ENCODE data around the gene LRFN3. TPM values are rescaled to one million over a fixed set of nuclear protein-coding genes. Genes with fewer than 3 reads are reported as not detected.

Gene LRFN3
- 3.2 and 5.9 TPM in 2 replicates for total RNA-seq

GRCh38 chr19:35935911-35936737 lies at the start of gene LRFN3:
LRFN3 (plus strand) TSS chr19:35936374; CDS start chr19:35939426, 3,052 bp downstream.

GRCh38 chr19:35901854-35902661 lies 34.1 kb upstream of the LRFN3 start, which contains the start of gene HCST:
HCST (plus strand) TSS chr19:35902529; CDS start chr19:35902594, 65 bp downstream.

GRCh38 chr19:35908010-35908441 lies 28.1 kb upstream of the LRFN3 start, which contains the start of gene TYROBP:
TYROBP (minus strand) TSS chr19:35908295; CDS start chr19:35908228, 67 bp downstream.

Small RNA genes lying within 50 kb of the gene (small RNA-seq; reads per million reads assigned to genes)
- not detected for gene AF038458.1

Other genes with a start within 250 kb of the LRFN3 start
- gene ZBTB32, start 231.8 kb upstream of the LRFN3 start, total RNA-seq: not detected in 2 replicates
- 5.7 and 6.0 TPM in 2 replicates for gene KMT2B, start 218.4 kb upstream of the LRFN3 start, total RNA-seq
- gene IGFLR1, start 193.9 kb upstream of the LRFN3 start, total RNA-seq: 1.2 TPM in 2 replicates
- 4.8 and 9.5 TPM in 2 replicates for gene U2AF1L4, start 191.0 kb upstream of the LRFN3 start, total RNA-seq
- 12.5 and 13.3 TPM in 2 replicates for gene PSENEN, start 190.7 kb upstream of the LRFN3 start, total RNA-seq
- gene LIN37, start 187.8 kb upstream of the LRFN3 start, total RNA-seq: 10.1 and 12.2 TPM in 2 replicates
- gene HSPB6, start 179.3 kb upstream of the LRFN3 start, total RNA-seq: 34.6 and 52.4 TPM in 2 replicates
- gene PROSER3, start 178.2 kb upstream of the LRFN3 start, total RNA-seq: 7.6 and 9.3 TPM in 2 replicates
- 1.3 and 2.4 TPM in 2 replicates for gene ARHGAP33, start 160.8 kb upstream of the LRFN3 start, total RNA-seq
- not detected in 2 replicates for gene PRODH2, start 123.5 kb upstream of the LRFN3 start, total RNA-seq
- not detected in 2 replicates for gene NPHS1, start 83.9 kb upstream of the LRFN3 start, total RNA-seq
- under 0.01 TPM in 2 replicates for gene KIRREL2, start 79.5 kb upstream of the LRFN3 start, total RNA-seq
- 4.1 and 6.5 TPM in 2 replicates for gene APLP1, start 67.8 kb upstream of the LRFN3 start, total RNA-seq
- gene NFKBID, start 35.8 kb upstream of the LRFN3 start, total RNA-seq: 6.3 TPM in 2 replicates
- gene HCST, start 33.8 kb upstream of the LRFN3 start, total RNA-seq: 0.91 and 1.4 TPM in 2 replicates
- gene TYROBP, start 28.1 kb upstream of the LRFN3 start, total RNA-seq: not detected in 2 replicates
- 16.9 and 17.0 TPM in 2 replicates for gene SDHAF1, start 58.8 kb downstream of the LRFN3 start, total RNA-seq
- 0.13 TPM in 1 of 2 replicates, not detected in the other for gene SYNE4, start 72.4 kb downstream of the LRFN3 start, total RNA-seq
- gene ALKBH6, start 77.8 kb downstream of the LRFN3 start, total RNA-seq: 10.8 and 11.4 TPM in 2 replicates
- gene CLIP3, start 96.5 kb downstream of the LRFN3 start, total RNA-seq: 8.2 and 11.5 TPM in 2 replicates
- 4.0 and 4.6 TPM in 2 replicates for gene THAP8, start 117.9 kb downstream of the LRFN3 start, total RNA-seq
- 3.5 and 5.0 TPM in 2 replicates for gene WDR62, start 118.5 kb downstream of the LRFN3 start, total RNA-seq
- not detected in 2 replicates for gene OVOL3, start 174.8 kb downstream of the LRFN3 start, total RNA-seq
- gene POLR2I, start 178.5 kb downstream of the LRFN3 start, total RNA-seq: 14.8 and 24.6 TPM in 2 replicates
- gene TBCB, start 179.1 kb downstream of the LRFN3 start, total RNA-seq: 95.0 and 105 TPM in 2 replicates
- gene CAPNS1, start 203.7 kb downstream of the LRFN3 start, total RNA-seq: 293 and 453 TPM in 2 replicates
- 13.7 and 21.0 TPM in 2 replicates for gene COX7A1, start 216.1 kb downstream of the LRFN3 start, total RNA-seq

Data from articular chondrocyte of knee joint (primary cell).